Eye (tissue), 1 donor: ENCODE data around the gene LARP1.
"Not testable (repeated sequence)": the region's sequence is repeated elsewhere in the genome, so short reads cannot be mapped to it uniquely, and the experiment has no call there.

ENCODE experiments used
- DNase-seq: peaks from one replicate; pipeline ENCODE4 v3.0.0-alpha.2; 2015

LARP1 gene

GRCh38 chr5:154831451-154831850 lies 76.3 kb downstream of the LARP1 start:
- DNase-seq, result no peak

GRCh38 chr5:154832804-154833203 lies 77.6 kb downstream of the LARP1 start:
- DNase-seq, result not testable (repeated sequence)

- DNase-seq, result no peak
Observed at GRCh38 chr5:154834053-154834452, 78.9 kb downstream of the LARP1 start.

- DNase-seq, result not testable (repeated sequence)
Observed at GRCh38 chr5:154835701-154836052, 80.5 kb downstream of the LARP1 start.

GRCh38 chr5:154836225-154836624 lies 81.0 kb downstream of the LARP1 start:
- no peak for DNase-seq

GRCh38 chr5:154837009-154837901 lies 82.1 kb downstream of the LARP1 start:
- no peak for DNase-seq

GRCh38 chr5:154840435-154841272 lies 85.5 kb downstream of the LARP1 start:
- no peak for DNase-seq

GRCh38 chr5:154841273-154841661 lies 86.1 kb downstream of the LARP1 start:
- no peak for DNase-seq

GRCh38 chr5:154842689-154843530 lies 87.7 kb downstream of the LARP1 start:
- DNase-seq, result no peak

GRCh38 chr5:154844809-154845208 lies 89.6 kb downstream of the LARP1 start:
- DNase-seq, result no peak

- DNase-seq, result peak; percentile 13
Observed at GRCh38 chr5:154849264-154849785, 94.1 kb downstream of the LARP1 start.

GRCh38 chr5:154849791-154850201 lies 94.6 kb downstream of the LARP1 start:
- peak; percentile 63 for DNase-seq

- peak; percentile 90 for DNase-seq
Observed at GRCh38 chr5:154850255-154851062, 95.3 kb downstream of the LARP1 start, which contains the start of gene FAXDC2. TSS of gene FAXDC2 (minus strand) at chr5:154850603. CDS start at chr5:154838178, 12,425 bp downstream.

GRCh38 chr5:154851351-154851750 lies 96.2 kb downstream of the LARP1 start:
- no peak for DNase-seq

GRCh38 chr5:154857530-154858296 lies 102.5 kb downstream of the LARP1 start:
- DNase-seq, result peak; percentile 99

- peak; percentile 99 for DNase-seq
Observed at GRCh38 chr5:154858297-154858971, 103.3 kb downstream of the LARP1 start, which contains the start of gene CNOT8. TSS of gene CNOT8 (plus strand) at chr5:154858627. CDS start at chr5:154863279, 4,652 bp downstream.

GRCh38 chr5:154858972-154859871 lies 104.0 kb downstream of the LARP1 start:
- DNase-seq, result peak; percentile 31

GRCh38 chr5:154860123-154860522 lies 104.9 kb downstream of the LARP1 start:
- DNase-seq, result peak; percentile 16

- DNase-seq, result no peak
Observed at GRCh38 chr5:154860765-154861164, 105.6 kb downstream of the LARP1 start.
